Epidermal melanocyte (primary cell): ENCODE data around the gene GJA8.
A peak's percentile ranks its signal among the peaks of the same experiment; 100 is the strongest.
"Not testable (repeated sequence)": the region's sequence is repeated elsewhere in the genome, so short reads cannot be mapped to it uniquely, and the experiment has no call there.

Experiments
- DNase-seq: peaks from one replicate; pipeline ENCODE4 v3.0.0; 2011; ENCODE audit warnings: low spot score; ENCODE audit not compliant: insufficient read length

Gene GJA8

DNA sequence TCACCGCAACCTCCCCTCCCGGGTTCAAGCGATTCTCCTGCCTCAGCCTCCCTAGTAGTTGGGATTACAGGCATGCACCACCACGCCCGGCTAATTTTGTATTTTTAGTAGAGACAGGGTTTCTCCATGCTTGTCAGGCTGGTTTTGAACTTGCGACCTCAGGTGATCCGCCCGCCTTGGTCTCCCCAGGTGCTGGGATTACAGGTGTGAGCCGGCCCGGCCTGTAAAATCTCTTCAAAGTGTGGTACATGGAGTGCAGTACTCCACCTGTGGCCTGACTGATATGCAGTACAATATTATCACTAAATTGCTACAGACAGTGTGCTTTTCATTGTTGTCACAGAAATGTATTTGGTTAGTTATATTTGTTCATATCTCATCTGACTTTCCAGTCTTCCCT lies 25.1 kb downstream of the GJA8 start:
- not testable (repeated sequence) for DNase-seq

DNA sequence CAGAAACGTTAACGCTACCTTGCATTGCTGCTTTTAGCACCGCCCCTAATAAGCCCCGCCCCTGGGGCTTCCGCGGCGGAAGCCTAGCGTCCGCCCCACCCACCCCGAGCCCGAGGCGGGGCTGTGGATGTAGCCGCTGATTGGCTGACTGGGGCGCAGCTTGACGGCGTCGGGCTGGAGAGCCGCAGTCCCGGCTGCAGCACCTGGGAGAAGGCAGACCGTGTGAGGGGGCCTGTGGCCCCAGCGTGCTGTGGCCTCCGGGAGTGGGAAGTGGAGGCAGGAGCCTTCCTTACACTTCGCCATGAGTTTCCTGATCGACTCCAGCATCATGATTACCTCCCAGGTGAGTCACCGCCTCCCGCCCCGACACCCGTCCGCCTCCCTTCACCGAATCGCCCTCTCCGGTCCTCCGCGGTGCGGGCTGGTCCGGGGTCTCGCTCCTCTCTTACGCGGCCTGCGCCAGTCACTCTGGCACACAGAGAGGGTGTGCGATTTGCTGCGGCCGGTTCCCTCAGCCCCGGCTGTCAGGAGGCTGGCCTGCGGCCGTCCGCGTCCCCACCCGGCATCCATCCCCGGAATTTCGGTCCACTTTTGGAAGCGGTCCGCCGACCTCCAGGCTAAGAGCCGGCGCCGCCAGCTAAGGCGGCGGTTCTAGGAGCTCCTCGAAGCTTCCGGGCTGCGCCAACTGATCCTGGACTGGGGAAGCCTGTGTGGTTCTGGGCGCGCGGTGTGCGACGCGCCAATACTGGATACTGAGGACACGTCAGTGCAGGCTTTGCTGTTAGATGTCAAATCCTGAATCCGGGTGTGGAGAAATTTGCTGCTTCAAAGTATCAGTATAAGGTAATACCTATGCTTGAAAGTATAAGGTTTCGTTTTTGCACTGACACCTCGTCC lies 25.9 kb downstream of the GJA8 start, which contains the start of gene GPR89B:
TSS of gene GPR89B (plus strand) at position 185 of the 897 bp plus-strand sequence. CDS start at position 302, 117 bp downstream.
- DNase-seq, result peak; percentile 63

DNA sequence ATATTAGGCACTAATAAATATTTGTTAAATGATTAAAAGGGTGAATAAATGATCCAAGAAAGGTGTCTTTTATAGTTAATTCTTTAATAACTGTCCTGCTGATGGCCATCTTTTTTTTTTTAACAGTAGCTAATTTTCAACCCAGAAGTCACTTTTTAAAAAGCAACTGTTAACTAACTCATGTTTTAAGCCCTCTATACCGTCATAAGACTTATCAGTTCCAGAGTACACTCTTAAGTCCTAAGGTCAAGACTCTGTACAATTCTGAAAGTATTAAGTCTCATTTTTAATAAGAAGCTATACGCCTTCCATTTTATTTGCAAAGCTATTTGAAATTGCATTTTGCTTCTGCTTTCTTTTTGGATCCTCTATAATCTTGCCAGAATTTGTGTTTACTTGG lies 28.5 kb downstream of the GJA8 start:
- not testable (repeated sequence) for DNase-seq

DNA sequence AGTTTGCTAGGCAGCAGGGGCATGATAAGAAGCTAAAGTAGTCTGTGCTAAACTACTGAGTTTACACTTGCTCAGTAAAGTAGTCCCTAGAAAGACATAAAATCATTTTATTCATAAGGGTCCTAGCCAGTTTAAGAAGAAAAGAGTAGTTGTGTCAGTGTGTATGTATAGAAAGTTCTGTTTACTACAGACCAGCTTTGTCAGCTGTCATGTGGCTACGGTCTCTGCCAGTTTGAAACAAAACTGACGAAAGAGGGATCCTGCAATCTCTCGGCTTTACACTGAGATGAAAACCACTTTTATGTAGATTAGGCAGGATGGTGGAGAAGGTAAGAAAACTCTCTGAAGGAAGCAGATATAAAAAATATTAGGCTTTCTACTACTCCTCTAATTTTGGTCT lies 32.7 kb downstream of the GJA8 start:
- DNase-seq, result not testable (repeated sequence)

DNA sequence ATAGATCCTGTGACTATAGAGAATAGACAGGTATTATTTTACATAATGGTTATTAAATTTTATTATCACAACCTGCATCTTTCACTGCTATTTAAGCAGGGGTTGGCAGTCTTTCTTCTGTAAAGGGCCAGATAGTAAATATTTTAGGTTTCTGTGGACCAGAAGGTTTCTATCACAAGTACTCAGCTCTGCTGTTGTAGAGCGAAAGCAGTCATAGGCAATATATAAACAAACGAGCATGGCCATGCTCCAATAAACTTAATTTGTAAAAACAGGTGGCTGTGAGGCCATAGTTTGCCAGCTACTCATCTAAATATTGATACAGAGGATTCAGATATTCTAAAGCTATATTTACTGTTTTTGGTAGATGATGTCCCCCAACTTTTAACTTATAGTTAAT lies 37.9 kb downstream of the GJA8 start:
- not testable (repeated sequence) for DNase-seq

DNA sequence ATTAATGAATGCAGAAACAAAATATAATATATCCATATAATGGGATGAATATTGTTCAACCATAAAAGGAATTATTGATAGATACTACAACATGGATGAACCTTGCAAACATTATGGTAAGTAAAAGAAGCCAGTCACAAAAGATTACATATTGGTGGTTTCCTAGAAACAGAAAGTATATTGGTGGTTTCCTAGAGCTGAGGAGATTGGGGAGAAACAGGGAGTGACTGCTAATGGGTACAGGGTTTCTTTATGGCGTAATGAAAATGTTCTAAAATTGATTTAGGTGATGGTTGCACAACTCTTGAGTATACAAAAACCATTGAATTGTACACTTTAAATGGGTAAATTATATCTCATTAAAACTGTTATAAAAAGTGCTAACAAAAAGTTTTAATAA lies 40.0 kb downstream of the GJA8 start:
- not testable (repeated sequence) for DNase-seq

DNA sequence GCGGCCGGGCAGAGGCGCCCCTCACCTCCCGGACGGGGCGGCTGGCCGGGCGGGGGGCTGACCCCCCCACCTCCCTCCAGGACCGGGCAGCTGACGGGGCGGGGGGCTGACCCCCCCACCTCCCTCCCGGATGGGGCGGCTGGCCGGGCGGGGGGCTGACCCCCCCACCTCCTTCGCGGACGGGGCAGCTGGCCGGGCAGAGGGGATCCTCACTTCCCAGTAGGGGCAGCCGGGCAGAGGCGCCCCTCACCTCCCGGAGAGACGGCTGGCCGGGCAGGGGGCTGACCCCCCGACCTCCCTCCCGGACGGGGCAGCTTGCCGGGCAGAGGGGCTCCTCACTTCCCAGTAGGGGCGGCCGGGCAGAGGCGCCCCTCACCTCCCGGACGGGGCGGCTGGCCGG lies 46.9 kb downstream of the GJA8 start:
- DNase-seq, result not testable (repeated sequence)
